Transverse colon (tissue), 4 donors: ENCODE data around the gene CLIC2.

Experiments used
- CTCF ChIP-seq, 5 experiments: fragments of 200-600 bp in 3 of 5; fragments of 450-650 bp in 2 of 5; sonication (generic) in 3 of 5; IDR thresholded peaks; 1 replicate in 2 of 5; 2 replicates in 3 of 5; pipeline ENCODE4 v1.5.1; 2016 to 2017; ENCODE audit warnings: antibody characterized with exemption in 5 of 5, inconsistent platforms in 3 of 5, mild to moderate bottlenecking in 2 of 5, moderate library complexity in 1 of 5
- POLR2A ChIP-seq: fragments of 450-650 bp; IDR thresholded peaks from one replicate; pipeline ENCODE4 v1.6.1; 2016; ENCODE audit warnings: antibody characterized with exemption, mild to moderate bottlenecking, moderate library complexity
- POLR2AphosphoS5 ChIP-seq, 3 donors: sonication (generic); formaldehyde crosslinking; IDR thresholded peaks; one replicate each; pipeline ENCODE4 v1.6.1; 2016; ENCODE audit warnings: antibody characterized with exemption in 3 of 3

- TF ChIP-seq CTCF (IDR thresholded peaks at IDR 0.05) (no peak), POLR2AphosphoS5 (IDR thresholded peaks at IDR 0.05) (no peak), POLR2A (no peak)
These were observed 40.6 kb downstream of the CLIC2 start for GRCh38 chrX:155293771-155294170.
